HG03108 (cell line): ENCODE results near the gene FNIP2.

Source experiments
- ATAC-seq: cut with Tn5 transposase; IDR thresholded peaks from one replicate; pipeline ENCODE4 v1.9.1; 2021; ENCODE audit warnings: moderate library complexity; ENCODE audit not compliant: unreplicated experiment

The FNIP2 gene

GRCh38 chr4:158835226-158836001 lies 66.6 kb downstream of the FNIP2 start:
- ATAC-seq, result no peak

GRCh38 chr4:158836002-158836369 lies 67.2 kb downstream of the FNIP2 start:
- no peak for ATAC-seq

GRCh38 chr4:158836828-158837449 lies 68.1 kb downstream of the FNIP2 start:
- no peak for ATAC-seq

- ATAC-seq, result no peak
These were observed 68.8 kb downstream of the FNIP2 start for GRCh38 chr4:158837527-158838141.

GRCh38 chr4:158840131-158840530 lies 71.3 kb downstream of the FNIP2 start:
- ATAC-seq, result no peak

- no peak for ATAC-seq
These were observed 72.7 kb downstream of the FNIP2 start for GRCh38 chr4:158841540-158841939.

GRCh38 chr4:158845311-158846041 lies 76.7 kb downstream of the FNIP2 start:
- no peak for ATAC-seq

GRCh38 chr4:158847535-158847934 lies 78.7 kb downstream of the FNIP2 start:
- ATAC-seq, result no peak

GRCh38 chr4:158849681-158850080 lies 80.9 kb downstream of the FNIP2 start:
- no peak for ATAC-seq

- ATAC-seq, result peak; percentile 41
These were observed 81.5 kb downstream of the FNIP2 start for GRCh38 chr4:158850371-158850770.

- peak; percentile 28 for ATAC-seq
These were observed 82.2 kb downstream of the FNIP2 start for GRCh38 chr4:158850800-158851644.

- no peak for ATAC-seq
These were observed 85.4 kb downstream of the FNIP2 start for GRCh38 chr4:158854236-158854635.

GRCh38 chr4:158856852-158857251 lies 88.0 kb downstream of the FNIP2 start:
- peak; percentile 60 for ATAC-seq

- ATAC-seq, result no peak
These were observed 89.1 kb downstream of the FNIP2 start for GRCh38 chr4:158857951-158858350.

- ATAC-seq, result no peak
These were observed 89.8 kb downstream of the FNIP2 start for GRCh38 chr4:158858410-158859199.

- ATAC-seq, result no peak
These were observed 90.8 kb downstream of the FNIP2 start for GRCh38 chr4:158859661-158860060.

GRCh38 chr4:158860856-158861255 lies 92.0 kb downstream of the FNIP2 start:
- ATAC-seq, result peak; percentile 66

- ATAC-seq, result no peak
These were observed 92.5 kb downstream of the FNIP2 start for GRCh38 chr4:158861281-158861680.

GRCh38 chr4:158861766-158862165 lies 92.9 kb downstream of the FNIP2 start:
- no peak for ATAC-seq

- no peak for ATAC-seq
These were observed 94.5 kb downstream of the FNIP2 start for GRCh38 chr4:158863296-158863695.
